Mucosa of rectum (tissue), 2 donors: ENCODE data around the gene IKBKE.
"Not testable (repeated sequence)": the region's sequence is repeated elsewhere in the genome, so short reads cannot be mapped to it uniquely, and the experiment has no call there.

ENCODE experiments used
- H3K27ac ChIP-seq, 2 donors: one replicate each; pipeline ENCODE4 v1.7.0; 2013; ENCODE audit warnings: inconsistent platforms in 2 of 2, low read depth in 2 of 2, low read length in 2 of 2
- H3K27me3 ChIP-seq, 2 donors: one replicate each; pipeline ENCODE4 v1.7.0; 2013; ENCODE audit warnings: low read length in 2 of 2; ENCODE audit not compliant: control insufficient read depth in 2 of 2, insufficient read depth in 2 of 2
- H3K36me3 ChIP-seq, 2 donors: one replicate each; pipeline ENCODE4 v1.7.0; 2013; ENCODE audit warnings: low read length in 2 of 2; ENCODE audit not compliant: control insufficient read depth in 2 of 2, insufficient read depth in 2 of 2
- H3K4me1 ChIP-seq, 2 donors: one replicate each; pipeline ENCODE4 v1.7.0; 2013; ENCODE audit warnings: low read length in 2 of 2, mild to moderate bottlenecking in 1 of 2; ENCODE audit not compliant: control insufficient read depth in 2 of 2, insufficient read depth in 2 of 2
- H3K4me3 ChIP-seq, 2 donors: one replicate each; pipeline ENCODE4 v1.7.0; 2013; ENCODE audit warnings: low read length in 2 of 2
- H3K9ac ChIP-seq, 2 donors: one replicate each; pipeline ENCODE4 v1.7.0; 2013; ENCODE audit warnings: low read length in 2 of 2, low read depth in 1 of 2, mild to moderate bottlenecking in 1 of 2
- H3K9me3 ChIP-seq, 2 donors: one replicate each; pipeline ENCODE4 v1.7.0; 2013; ENCODE audit warnings: low read length in 2 of 2; ENCODE audit not compliant: control insufficient read depth in 2 of 2
- donor health status: healthy.
- donor health status: Normal muscosa, but diverticular disease.

The IKBKE gene

GRCh38 chr1:206482611-206483010 lies 12.3 kb downstream of the IKBKE start:
- H3K27ac ChIP-seq = no peak overlapping the region
- no peaks in the 10 kb centered on the region for H3K9me3 ChIP-seq
- H3K4me1 ChIP-seq = no peaks in the 10 kb centered on the region
- H3K36me3 ChIP-seq = peaks cover 21 to 52% of the 10 kb centered on the region in 2 donors
- no peaks in the 10 kb centered on the region for H3K27me3 ChIP-seq
- H3K9ac ChIP-seq = no peak overlapping the region
- no peak overlapping the region for H3K4me3 ChIP-seq

GRCh38 chr1:206483864-206484263 lies 13.6 kb downstream of the IKBKE start:
- not testable (repeated sequence) for H3K27ac ChIP-seq, H3K27me3 ChIP-seq, H3K4me1 ChIP-seq, H3K9ac ChIP-seq, H3K4me3 ChIP-seq, H3K9me3 ChIP-seq
- peaks cover 17 to 43% of the 10 kb centered on the region in 2 donors for H3K36me3 ChIP-seq

DNA sequence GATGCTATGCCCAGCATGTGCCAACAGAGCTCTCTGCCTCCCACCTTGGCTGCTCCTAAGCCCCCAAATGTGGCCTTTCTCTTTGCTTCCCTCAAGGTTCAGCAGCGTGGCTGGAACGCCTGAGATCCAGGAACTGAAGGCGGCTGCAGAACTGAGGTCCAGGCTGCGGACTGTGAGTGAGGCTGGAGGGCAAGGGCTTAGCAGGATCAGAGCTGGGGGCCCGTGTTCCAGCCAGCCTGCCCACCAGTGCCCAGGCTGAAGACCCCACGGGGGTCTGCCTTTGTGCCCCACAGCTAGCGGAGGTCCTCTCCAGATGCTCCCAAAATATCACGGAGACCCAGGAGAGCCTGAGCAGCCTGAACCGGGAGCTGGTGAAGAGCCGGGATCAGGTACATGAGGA lies 14.6 kb downstream of the IKBKE start:
- peaks cover 17 to 37% of the 10 kb centered on the region in 2 donors for H3K36me3 ChIP-seq
- no peaks in the 10 kb centered on the region for H3K27me3 ChIP-seq
- no peaks in the 10 kb centered on the region for H3K4me1 ChIP-seq
- H3K9me3 ChIP-seq = no peaks in the 10 kb centered on the region
- H3K4me3 ChIP-seq = no peak overlapping the region
- no peak overlapping the region for H3K27ac ChIP-seq
- H3K9ac ChIP-seq = no peak overlapping the region

- H3K4me1 ChIP-seq = no peaks in the 10 kb centered on the region
- H3K4me3 ChIP-seq = no peak overlapping the region
- no peaks in the 10 kb centered on the region for H3K9me3 ChIP-seq
- H3K27me3 ChIP-seq = no peaks in the 10 kb centered on the region
- peaks cover 16 to 37% of the 10 kb centered on the region in 2 donors for H3K36me3 ChIP-seq
- no peak overlapping the region for H3K9ac ChIP-seq
- no peak overlapping the region for H3K27ac ChIP-seq
Observed at GRCh38 chr1:206486995-206487788, 16.9 kb downstream of the IKBKE start.

DNA sequence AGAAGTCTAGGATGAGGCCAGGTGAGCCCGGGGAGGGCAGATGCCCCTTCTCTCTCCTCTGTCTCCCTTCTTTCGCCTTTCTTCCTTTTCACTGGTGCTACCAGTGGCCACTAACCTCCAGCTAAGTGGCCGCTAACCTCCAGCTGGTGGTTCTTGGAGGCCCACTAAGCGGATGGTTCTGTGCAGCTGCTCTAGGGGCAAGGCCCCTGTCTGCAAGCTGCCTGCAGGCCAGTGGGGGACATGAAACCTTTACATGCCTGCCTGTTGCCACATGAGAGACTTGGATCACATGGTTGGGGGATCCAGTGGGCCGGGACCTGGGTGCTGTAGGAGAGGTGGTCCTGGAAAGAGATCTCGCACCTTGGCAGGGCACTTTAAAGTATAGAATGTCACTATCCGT lies 17.7 kb downstream of the IKBKE start:
- H3K4me3 ChIP-seq = no peak overlapping the region
- H3K27ac ChIP-seq = no peak overlapping the region
- no peaks in the 10 kb centered on the region for H3K27me3 ChIP-seq
- no peak overlapping the region for H3K9ac ChIP-seq
- H3K36me3 ChIP-seq = peaks cover 14 to 37% of the 10 kb centered on the region in 2 donors
- H3K9me3 ChIP-seq = no peaks in the 10 kb centered on the region
- H3K4me1 ChIP-seq = no peaks in the 10 kb centered on the region

GRCh38 chr1:206488466-206488865 lies 18.2 kb downstream of the IKBKE start:
- H3K9ac ChIP-seq = no peak overlapping the region
- H3K27me3 ChIP-seq = no peaks in the 10 kb centered on the region
- H3K27ac ChIP-seq = no peak overlapping the region
- peaks cover 9 to 37% of the 10 kb centered on the region in 2 donors for H3K36me3 ChIP-seq
- H3K4me1 ChIP-seq = no peaks in the 10 kb centered on the region
- no peaks in the 10 kb centered on the region for H3K9me3 ChIP-seq
- no peak overlapping the region for H3K4me3 ChIP-seq

- Histone ChIP-seq H3K9ac (no peak overlapping the region), H3K4me1 (peaks cover 0 to 3% of the 10 kb centered on the region in 2 donors), H3K36me3 (peaks cover 10 to 33% of the 10 kb centered on the region in 2 donors), H3K4me3 (no peak overlapping the region), H3K9me3 (no peaks in the 10 kb centered on the region), H3K27ac (no peak overlapping the region), H3K27me3 (no peaks in the 10 kb centered on the region)
Observed at GRCh38 chr1:206489980-206490770, 19.9 kb downstream of the IKBKE start.

DNA sequence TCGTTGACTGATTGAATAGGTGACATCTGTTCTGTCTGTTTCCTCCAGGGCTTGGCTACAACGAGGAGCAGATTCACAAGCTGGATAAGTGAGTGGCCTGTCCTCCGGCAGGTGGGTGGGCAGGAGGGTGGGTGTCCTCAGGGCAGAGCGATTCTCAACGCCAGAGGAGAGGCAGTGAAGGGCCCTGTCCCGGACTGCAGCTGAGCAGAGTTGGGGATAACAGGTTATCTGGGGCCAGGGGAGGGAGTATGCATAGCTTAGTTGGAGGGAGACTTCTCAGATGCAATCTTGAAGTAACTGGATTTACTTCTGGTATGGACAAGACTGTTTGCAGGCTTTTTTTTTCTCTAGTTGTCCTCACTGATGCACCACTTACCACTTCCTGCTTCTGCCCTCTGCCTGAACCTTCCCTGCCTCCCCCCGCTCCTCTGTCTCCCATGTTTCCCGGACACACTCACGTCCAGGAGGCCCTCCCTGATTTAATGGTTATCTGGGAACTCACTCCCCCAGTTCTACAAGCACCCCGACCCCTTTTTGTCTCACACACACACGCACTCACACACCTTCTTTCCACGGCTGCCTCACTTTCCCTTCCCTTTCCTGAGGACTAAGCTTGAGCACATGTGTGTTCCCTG lies 20.6 kb downstream of the IKBKE start:
- no peak overlapping the region for H3K27ac ChIP-seq

GRCh38 chr1:206491616-206492015 lies 21.3 kb downstream of the IKBKE start:
- Histone ChIP-seq H3K27ac (no peak overlapping the region), H3K27me3 (no peaks in the 10 kb centered on the region), H3K9me3 (no peaks in the 10 kb centered on the region), H3K36me3 (peaks cover 17 to 33% of the 10 kb centered on the region in 2 donors), H3K9ac (no peak overlapping the region), H3K4me1 (peaks cover 4 to 8% of the 10 kb centered on the region in 2 donors), H3K4me3 (no peak overlapping the region)

More for the DNA sequence above, 20.6 kb downstream of the IKBKE start:
- H3K36me3 ChIP-seq = peaks cover 11 to 33% of the 10 kb centered on the region in 2 donors
- H3K9me3 ChIP-seq = no peaks in the 10 kb centered on the region
- peaks cover 0 to 5% of the 10 kb centered on the region in 2 donors for H3K4me1 ChIP-seq
- H3K4me3 ChIP-seq = no peak overlapping the region
- H3K27me3 ChIP-seq = no peaks in the 10 kb centered on the region
- no peak overlapping the region for H3K9ac ChIP-seq

- peaks cover 4 to 8% of the 10 kb centered on the region in 2 donors for H3K4me1 ChIP-seq
- peaks cover 17 to 33% of the 10 kb centered on the region in 2 donors for H3K36me3 ChIP-seq
- H3K27ac ChIP-seq = no peak overlapping the region
Observed at GRCh38 chr1:206492589-206492988, 22.3 kb downstream of the IKBKE start.

More at GRCh38 chr1:206492589-206492988, 22.3 kb downstream of the IKBKE start:
- Histone ChIP-seq H3K9ac (no peak overlapping the region), H3K9me3 (no peaks in the 10 kb centered on the region), H3K4me3 (no peak overlapping the region), H3K27me3 (no peaks in the 10 kb centered on the region)
